HepG2 (cell line): Measurements from ENCODE around the gene CAPZB. TPM values are rescaled to one million over a fixed set of nuclear protein-coding genes. Genes with fewer than 3 reads are reported as not detected.

Source experiments
- ATAC-seq: fragments of 200-7000 bp; cut with Tn5 transposase; 3 replicates; pipeline ENCODE4 v1.9.1; 2020; ENCODE audit warnings: mild to moderate bottlenecking, moderate library complexity
- BruUV-seq: library from RNA; stranded (reverse); fragments of 400-500 nt; replicated peaks from 2 replicates; lab custom pipeline; 2021; lab: Mats Ljungman, UMichigan
- CTCF ChIA-PET: fragments of 300-600 bp; formaldehyde crosslinking; extraction: SDS; loops from one replicate; lab custom pipeline; 2021; ENCODE audit warnings: low total read pairs, inconsistent platforms, low intra/inter-chr PET ratio; lab: Yijun Ruan, JAX
- POLR2A ChIA-PET: fragments of 350-600 bp; sonication (Branson Sonifier 250); formaldehyde crosslinking; loops from one replicate; lab custom pipeline; 2020; ENCODE audit warnings: antibody characterized with exemption, inconsistent platforms; lab: Yijun Ruan, JAX
- DNase-seq: peaks from one replicate; pipeline ENCODE4 v3.0.0-alpha.2; 2015; ENCODE audit warnings: low spot score
- FAIRE-seq: peaks from 3 replicates; lab custom pipeline; 2011; peaks lifted over from hg19 to GRCh38; lab: Jason Lieb, UNC
- H2AFZ ChIP-seq: one replicate; pipeline ENCODE4 v1.6.1; 2011; ENCODE audit warnings: low read length, inconsistent platforms
- H3K27ac ChIP-seq: fragments of 300-600 bp; 3 replicates; pipeline ENCODE4 v1.8.0; 2011; ENCODE audit warnings: mixed run types, mild to moderate bottlenecking, mixed read lengths, low read length, inconsistent platforms; ENCODE audit not compliant: insufficient read depth; ENCODE audit errors: extremely low read length
- H3K27me3 ChIP-seq, 2 experiments: fragments of 200-600 bp in 1 of 2; 2 replicates in 1 of 2; 3 replicates in 1 of 2; pipeline versions ENCODE4 v1.6.0 to v1.8.0; 2011; ENCODE audit warnings: low read length in 2 of 2, mild to moderate bottlenecking in 2 of 2, moderate library complexity in 2 of 2, inconsistent platforms in 1 of 2; ENCODE audit not compliant: insufficient read depth in 2 of 2, control insufficient read depth in 1 of 2
- H3K36me3 ChIP-seq, 2 experiments: fragments of 200-600 bp in 1 of 2; replicated peaks in 1 of 2; 2 replicates in 1 of 2; 3 replicates in 1 of 2; pipeline versions ENCODE4 v1.5.1 to v1.8.0; 2011; ENCODE audit warnings: low read length in 2 of 2, inconsistent platforms in 1 of 2; ENCODE audit not compliant: insufficient read depth in 2 of 2, control insufficient read depth in 1 of 2
- H3K4me1 ChIP-seq: 2 replicates; pipeline ENCODE4 v1.5.1; 2012; ENCODE audit warnings: low read length, inconsistent platforms; ENCODE audit not compliant: insufficient read depth
- H3K4me2 ChIP-seq: 2 replicates; pipeline ENCODE4 v1.6.0; 2011; ENCODE audit warnings: low read depth, low read length, inconsistent platforms
- H3K4me3 ChIP-seq, 3 experiments: fragments of 200-600 bp in 1 of 3; sonication (generic), shearing (Covaris generic) in 1 of 3; replicated peaks in 1 of 3; 2 replicates each; pipeline ENCODE4 v1.5.1; 2011 to 2016; ENCODE audit warnings: low read length in 3 of 3, inconsistent platforms in 2 of 3, low read depth in 2 of 3, mild to moderate bottlenecking in 2 of 3, control low read depth in 1 of 3, mixed read lengths in 1 of 3; ENCODE audit not compliant: insufficient read depth in 1 of 3
- H3K79me2 ChIP-seq: one replicate; pipeline ENCODE4 v1.6.1; 2011; ENCODE audit warnings: low read length, inconsistent platforms; ENCODE audit not compliant: insufficient read depth
- H3K9ac ChIP-seq: 2 replicates; pipeline ENCODE4 v1.6.0; 2011; ENCODE audit warnings: mild to moderate bottlenecking, low read depth, low read length, inconsistent platforms; ENCODE audit not compliant: insufficient read depth
- H3K9me3 ChIP-seq: 2 replicates; pipeline ENCODE4 v1.5.1; 2012; ENCODE audit warnings: mild to moderate bottlenecking, low read length
- H4K20me1 ChIP-seq: 2 replicates; pipeline ENCODE4 v1.6.0; 2011; ENCODE audit warnings: inconsistent platforms, mild to moderate bottlenecking, low read length, moderate library complexity; ENCODE audit not compliant: insufficient read depth
- BORCS8-MEF2B ChIP-seq: sonication (generic); formaldehyde crosslinking; IDR thresholded peaks from 2 replicates; pipeline ENCODE4 v1.8.0; 2022; ENCODE audit warnings: mild to moderate bottlenecking, missing genetic modification reagents
- RBFOX2 ChIP-seq: fragments of 200-400 bp; formaldehyde crosslinking; IDR thresholded peaks from 2 replicates; pipeline ENCODE4 v1.6.1; 2017; ENCODE audit warnings: low read depth, mild to moderate bottlenecking, low read length
- SIX4 ChIP-seq: sonication (generic); formaldehyde crosslinking; IDR thresholded peaks from 2 replicates; pipeline ENCODE4 v1.4.0; 2020; ENCODE audit warnings: missing genetic modification reagents
- SP5 ChIP-seq: IDR thresholded peaks from 2 replicates; pipeline ENCODE4 v1.6.1; 2016; ENCODE audit warnings: low read depth, borderline replicate concordance
- TOPORS ChIP-seq: sonication (generic); formaldehyde crosslinking; IDR thresholded peaks from 2 replicates; pipeline ENCODE4 v1.8.0; 2023; ENCODE audit warnings: mild to moderate bottlenecking, missing genetic modification reagents
- ZNF331 ChIP-seq: sonication (generic); formaldehyde crosslinking; IDR thresholded peaks from 2 replicates; pipeline ENCODE4 v1.4.0; 2020; ENCODE audit warnings: missing genetic modification reagents
- ZNF337 ChIP-seq: sonication (generic); formaldehyde crosslinking; IDR thresholded peaks from 2 replicates; pipeline ENCODE4 v1.5.1; 2020; ENCODE audit warnings: missing genetic modification reagents, low read depth, mild to moderate bottlenecking, borderline replicate concordance
- ZNF432 ChIP-seq: sonication (generic); formaldehyde crosslinking; IDR thresholded peaks from 2 replicates; pipeline ENCODE4 v1.5.0; 2020; ENCODE audit warnings: missing genetic modification reagents, mild to moderate bottlenecking, borderline replicate concordance
- WGBS: methylation state at CpG from one replicate; pipeline ENCODE4 v1.1.6; 2017; ENCODE audit warnings: low lambda C conversion rate; 5-methylcytosine and 5-hydroxymethylcytosine counted together
- in situ Hi-C: cut with HindIII; loops from 2 replicates; pipeline ENCODE4 v1.10.0; 2017; ENCODE audit warnings: low pct_unique_long_range_greater_than_20kb; ENCODE audit not compliant: extremely low pct_ligation_motif_present
- intact Hi-C: fragments of 100-400 bp; cut with micrococcal nuclease; formaldehyde crosslinking; loops from one replicate; pipeline ENCODE4 v1.10.0; 2022; ENCODE audit not compliant: unreplicated experiment
- polyA plus RNA-seq, 8 experiments: library from polyadenylated mRNA; depleted of rRNA in 3 of 8; stranded (reverse) in 7 of 8; unstranded in 1 of 8; fragments of >200 nt; fragmentation: Illumina TruSeq in 4 of 8; extraction: Trizol in 4 of 8; gene quantifications; 2 replicates each; pipeline versions ENCODE4 v1.2.1 to v1.2.3, GENCODE V29; 2011 to 2016; ENCODE audit warnings: low read depth in 4 of 8, missing spikeins in 1 of 8, mixed read lengths in 1 of 8; ENCODE audit not compliant: insufficient read depth in 1 of 8
- total RNA-seq, 5 experiments: library from RNA; depleted of rRNA; stranded (reverse); fragments of >200 nt; fragmentation: Illumina TruSeq; extraction: Trizol; gene quantifications; 2 replicates each; pipeline ENCODE4 v1.2.3, GENCODE V29; 2016; ENCODE audit warnings: low read depth in 1 of 5
- TF ChIP-seq, protein P1 (sequence below): sonication (generic); formaldehyde crosslinking; IDR thresholded peaks from 2 replicates; pipeline ENCODE4 v1.8.0; 2022; ENCODE audit warnings: mild to moderate bottlenecking, missing genetic modification reagents, moderate library complexity
- TF ChIP-seq, protein P2 (sequence below): sonication (generic); formaldehyde crosslinking; IDR thresholded peaks from one replicate; pipeline ENCODE4 v1.5.1; 2020; ENCODE audit warnings: mild to moderate bottlenecking, missing genetic modification reagents; ENCODE audit errors: not compliant biosample characterization

CAPZB gene
- total and polyA plus RNA-seq, 2 of the 13 experiments (the other 11 are each of a cell fraction or from before 2014, with no cell fraction given) = 58.9 to 76.9 TPM

DNA sequence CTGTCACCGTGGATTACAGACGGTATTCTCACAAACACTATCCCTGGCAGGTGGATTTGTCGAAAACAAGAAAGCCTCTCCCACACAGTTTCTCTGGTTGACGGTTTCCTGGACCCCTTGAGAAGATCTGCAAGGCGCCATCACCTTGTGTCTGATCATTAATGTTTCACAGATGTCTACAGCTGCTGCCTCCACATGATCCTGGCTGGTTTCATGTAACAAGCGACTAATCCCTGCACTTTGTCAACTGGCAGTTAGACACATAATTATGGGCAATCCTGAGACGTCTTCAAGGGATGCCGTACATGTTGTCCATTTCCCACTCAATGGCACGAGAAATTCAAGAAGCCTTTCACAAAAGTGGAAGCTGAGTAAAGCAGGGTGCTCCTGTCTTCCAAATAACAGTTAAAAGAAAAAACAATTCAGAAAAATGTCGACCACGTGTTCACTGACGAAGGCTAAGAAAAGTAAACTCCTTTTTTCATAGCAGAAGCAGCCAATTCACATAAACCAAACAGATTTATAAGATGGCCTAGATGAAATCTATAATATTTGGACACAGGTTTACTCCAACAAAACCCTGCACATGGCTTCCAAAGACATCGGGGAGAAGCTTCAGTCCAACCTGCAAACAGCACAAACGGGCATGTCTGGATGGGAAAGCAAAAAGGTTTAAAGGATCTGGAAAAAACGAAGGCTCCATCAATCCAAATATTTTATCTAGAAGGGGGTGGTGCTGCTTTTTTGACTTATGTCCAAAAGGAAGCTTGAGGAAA, 52.2 kb downstream of the CAPZB start:
- Histone ChIP-seq H4K20me1 (peaks cover 4% of the 10 kb centered on the region), H3K4me2 (no peak overlapping the region), H3K9ac (no peak overlapping the region), H3K4me1 (peaks cover 89% of the 10 kb centered on the region), H3K4me3 (no peak overlapping the region), H3K79me2 (peaks cover 80% of the 10 kb centered on the region)
- no TSS peak for BruUV-seq
- TF ChIP-seq ZNF337 = no peak
- no peak for TF ChIP-seq SIX4 (CRISPR knock-in tag)
- TF ChIP-seq BORCS8-MEF2B = no peak
- no peak for TF ChIP-seq ZNF432 (CRISPR knock-in tag)
- no peak for TF ChIP-seq TOPORS
- no peak for TF ChIP-seq RBFOX2
- no peak for TF ChIP-seq ZNF331 (CRISPR knock-in tag)
- no peak for TF ChIP-seq SP5 (CRISPR knock-in tag)
- TF ChIP-seq, protein P1, sequence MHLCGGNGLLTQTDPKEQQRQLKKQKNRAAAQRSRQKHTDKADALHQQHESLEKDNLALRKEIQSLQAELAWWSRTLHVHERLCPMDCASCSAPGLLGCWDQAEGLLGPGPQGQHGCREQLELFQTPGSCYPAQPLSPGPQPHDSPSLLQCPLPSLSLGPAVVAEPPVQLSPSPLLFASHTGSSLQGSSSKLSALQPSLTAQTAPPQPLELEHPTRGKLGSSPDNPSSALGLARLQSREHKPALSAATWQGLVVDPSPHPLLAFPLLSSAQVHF (CRISPR knock-in tag) = no peak
- TF ChIP-seq, protein P2, sequence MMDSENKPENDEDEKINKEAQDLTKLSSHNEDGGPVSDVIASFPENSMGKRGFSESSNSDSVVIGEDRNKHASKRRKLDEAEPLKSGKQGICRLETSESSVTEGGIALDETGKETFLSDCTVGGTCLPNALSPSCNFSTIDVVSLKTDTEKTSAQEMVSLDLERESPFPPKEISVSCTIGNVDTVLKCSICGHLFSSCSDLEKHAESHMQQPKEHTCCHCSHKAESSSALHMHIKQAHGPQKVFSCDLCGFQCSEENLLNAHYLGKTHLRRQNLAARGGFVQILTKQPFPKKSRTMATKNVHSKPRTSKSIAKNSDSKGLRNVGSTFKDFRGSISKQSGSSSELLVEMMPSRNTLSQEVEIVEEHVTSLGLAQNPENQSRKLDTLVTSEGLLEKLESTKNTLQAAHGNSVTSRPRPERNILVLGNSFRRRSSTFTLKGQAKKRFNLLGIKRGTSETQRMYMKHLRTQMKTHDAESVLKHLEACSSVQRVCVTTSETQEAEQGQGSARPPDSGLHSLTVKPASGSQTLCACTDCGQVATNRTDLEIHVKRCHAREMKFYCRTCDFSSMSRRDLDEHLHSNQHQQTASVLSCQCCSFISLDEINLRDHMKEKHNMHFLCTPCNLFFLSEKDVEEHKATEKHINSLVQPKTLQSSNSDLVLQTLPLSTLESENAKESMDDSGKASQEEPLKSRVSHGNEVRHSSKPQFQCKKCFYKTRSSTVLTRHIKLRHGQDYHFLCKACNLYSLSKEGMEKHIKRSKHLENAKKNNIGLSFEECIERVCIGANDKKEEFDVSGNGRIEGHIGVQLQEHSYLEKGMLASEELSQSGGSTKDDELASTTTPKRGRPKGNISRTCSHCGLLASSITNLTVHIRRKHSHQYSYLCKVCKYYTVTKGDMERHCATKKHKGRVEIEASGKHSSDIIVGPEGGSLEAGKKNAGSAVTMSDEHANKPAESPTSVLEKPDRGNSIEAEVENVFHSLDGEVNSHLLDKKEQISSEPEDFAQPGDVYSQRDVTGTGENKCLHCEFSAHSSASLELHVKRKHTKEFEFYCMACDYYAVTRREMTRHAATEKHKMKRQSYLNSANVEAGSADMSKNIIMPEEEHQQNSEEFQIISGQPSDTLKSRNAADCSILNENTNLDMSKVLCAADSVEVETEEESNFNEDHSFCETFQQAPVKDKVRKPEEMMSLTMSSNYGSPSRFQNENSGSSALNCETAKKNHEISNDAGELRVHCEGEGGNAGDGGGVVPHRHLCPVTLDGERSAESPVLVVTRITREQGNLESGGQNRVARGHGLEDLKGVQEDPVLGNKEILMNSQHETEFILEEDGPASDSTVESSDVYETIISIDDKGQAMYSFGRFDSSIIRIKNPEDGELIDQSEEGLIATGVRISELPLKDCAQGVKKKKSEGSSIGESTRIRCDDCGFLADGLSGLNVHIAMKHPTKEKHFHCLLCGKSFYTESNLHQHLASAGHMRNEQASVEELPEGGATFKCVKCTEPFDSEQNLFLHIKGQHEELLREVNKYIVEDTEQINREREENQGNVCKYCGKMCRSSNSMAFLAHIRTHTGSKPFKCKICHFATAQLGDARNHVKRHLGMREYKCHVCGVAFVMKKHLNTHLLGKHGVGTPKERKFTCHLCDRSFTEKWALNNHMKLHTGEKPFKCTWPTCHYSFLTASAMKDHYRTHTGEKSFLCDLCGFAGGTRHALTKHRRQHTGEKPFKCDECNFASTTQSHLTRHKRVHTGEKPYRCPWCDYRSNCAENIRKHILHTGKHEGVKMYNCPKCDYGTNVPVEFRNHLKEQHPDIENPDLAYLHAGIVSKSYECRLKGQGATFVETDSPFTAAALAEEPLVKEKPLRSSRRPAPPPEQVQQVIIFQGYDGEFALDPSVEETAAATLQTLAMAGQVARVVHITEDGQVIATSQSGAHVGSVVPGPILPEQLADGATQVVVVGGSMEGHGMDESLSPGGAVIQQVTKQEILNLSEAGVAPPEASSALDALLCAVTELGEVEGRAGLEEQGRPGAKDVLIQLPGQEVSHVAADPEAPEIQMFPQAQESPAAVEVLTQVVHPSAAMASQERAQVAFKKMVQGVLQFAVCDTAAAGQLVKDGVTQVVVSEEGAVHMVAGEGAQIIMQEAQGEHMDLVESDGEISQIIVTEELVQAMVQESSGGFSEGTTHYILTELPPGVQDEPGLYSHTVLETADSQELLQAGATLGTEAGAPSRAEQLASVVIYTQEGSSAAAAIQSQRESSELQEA = no peak
- TF ChIP-seq, all 625 proteins: peak for 0
- ATAC-seq (no peak), DNase-seq (no peak), FAIRE-seq (no peak)
- WGBS = 96% methylated on average over 15 of the region's 15 CpGs
- peaks cover 0 to 3% of the 10 kb centered on the region in 2 experiments; a peak in 2 of 5 replicates for H3K36me3 ChIP-seq
- ChIA-PET POLR2A (no interaction called here), CTCF (no interaction called here)
- H3K27ac ChIP-seq = no peak overlapping the region
- H3K27me3 ChIP-seq = no peaks in the 10 kb centered on the region
- no peak overlapping the region for H2AFZ ChIP-seq
- H3K9me3 ChIP-seq = no peaks in the 10 kb centered on the region
- intact Hi-C loops = no loop called here
- in situ Hi-C loops = no loop called here
